Subcutaneous abdominal adipose tissue (tissue), 5 donors: ENCODE measurements around the gene FXYD3.
"Not testable (repeated sequence)": the region's sequence is repeated elsewhere in the genome, so short reads cannot be mapped to it uniquely, and the experiment has no call there.

Experiments used
- H3K27ac ChIP-seq: one replicate; pipeline ENCODE4 v1.7.0; 2013; ENCODE audit warnings: low read depth, mild to moderate bottlenecking, inconsistent platforms, low read length, moderate library complexity
- H3K27me3 ChIP-seq, 5 donors: one replicate each; pipeline ENCODE4 v1.7.0; 2013; ENCODE audit warnings: low read length in 5 of 5, inconsistent platforms in 1 of 5; ENCODE audit not compliant: control insufficient read depth in 5 of 5, insufficient read depth in 4 of 5
- H3K36me3 ChIP-seq, 5 donors: one replicate each; pipeline ENCODE4 v1.7.0; 2013; ENCODE audit warnings: low read length in 5 of 5; ENCODE audit not compliant: control insufficient read depth in 5 of 5, insufficient read depth in 5 of 5
- H3K4me1 ChIP-seq, 5 donors: one replicate each; pipeline ENCODE4 v1.7.0; 2013; ENCODE audit warnings: low read length in 5 of 5, mild to moderate bottlenecking in 3 of 5, moderate library complexity in 1 of 5; ENCODE audit not compliant: control insufficient read depth in 5 of 5, insufficient read depth in 5 of 5
- H3K4me3 ChIP-seq, 5 donors: one replicate each; pipeline ENCODE4 v1.7.0; 2013; ENCODE audit warnings: low read length in 5 of 5, low read depth in 1 of 5
- H3K9ac ChIP-seq, 5 donors: one replicate each; pipeline ENCODE4 v1.7.0; 2013; ENCODE audit warnings: low read length in 5 of 5, mild to moderate bottlenecking in 4 of 5, moderate library complexity in 3 of 5
- H3K9me3 ChIP-seq, 5 donors: one replicate each; pipeline ENCODE4 v1.7.0; 2013; ENCODE audit warnings: low read length in 5 of 5; ENCODE audit not compliant: control insufficient read depth in 5 of 5
- donor health status: healthy.
- donor health status: healthy.
- donor health status: healthy.
- donor health status: healthy.
- donor health status: healthy.

FXYD3 gene

GRCh38 chr19:35146746-35147459, 31.3 kb downstream of the FXYD3 start:
- H3K27me3 ChIP-seq: peaks cover 0 to 3% (median 3%) of the 10 kb centered on the region in 5 donors
- no peak overlapping the region for H3K27ac ChIP-seq
- no peak overlapping the region for H3K4me3 ChIP-seq
- no peaks in the 10 kb centered on the region for H3K36me3 ChIP-seq
- H3K9me3 ChIP-seq: no peaks in the 10 kb centered on the region
- peaks cover 0 to 12% (median 7%) of the 10 kb centered on the region in 5 donors for H3K4me1 ChIP-seq
- no peak overlapping the region for H3K9ac ChIP-seq

- Histone ChIP-seq H3K36me3 (no peaks in the 10 kb centered on the region), H3K27ac (no peak overlapping the region), H3K4me1 (peaks cover 0 to 23% (median 10%) of the 10 kb centered on the region in 5 donors), H3K9me3 (no peaks in the 10 kb centered on the region), H3K27me3 (peaks cover 0 to 12% (median 8%) of the 10 kb centered on the region in 5 donors), H3K9ac (no peak overlapping the region), H3K4me3 (no peak overlapping the region)
Observed at GRCh38 chr19:35149463-35149862, 33.8 kb downstream of the FXYD3 start.

- H3K27me3 ChIP-seq: peaks cover 5 to 21% (median 9%) of the 10 kb centered on the region in 5 donors
- no peaks in the 10 kb centered on the region for H3K9me3 ChIP-seq
- no peak overlapping the region for H3K27ac ChIP-seq
- no peaks in the 10 kb centered on the region for H3K36me3 ChIP-seq
- no peak overlapping the region for H3K9ac ChIP-seq
- no peak overlapping the region for H3K4me3 ChIP-seq
- peaks cover 0 to 33% (median 20%) of the 10 kb centered on the region in 5 donors for H3K4me1 ChIP-seq
Observed at GRCh38 chr19:35150445-35150844, 34.8 kb downstream of the FXYD3 start.

- H3K27ac ChIP-seq: no peak overlapping the region
- no peak overlapping the region for H3K9ac ChIP-seq
- H3K4me3 ChIP-seq: no peak overlapping the region
- H3K4me1 ChIP-seq: peaks cover 0 to 41% (median 30%) of the 10 kb centered on the region in 5 donors
- no peaks in the 10 kb centered on the region for H3K36me3 ChIP-seq
- H3K9me3 ChIP-seq: no peaks in the 10 kb centered on the region
- H3K27me3 ChIP-seq: peaks cover 5 to 29% (median 12%) of the 10 kb centered on the region in 5 donors
Observed at GRCh38 chr19:35151273-35152065, 35.8 kb downstream of the FXYD3 start.

GRCh38 chr19:35153129-35153522, 37.5 kb downstream of the FXYD3 start:
- H3K27ac ChIP-seq, H3K9me3 ChIP-seq, H3K9ac ChIP-seq, H3K4me3 ChIP-seq: not testable (repeated sequence)
- H3K36me3 ChIP-seq: peaks cover 0 to 15% (median 12%) of the 10 kb centered on the region in 5 donors
- H3K4me1 ChIP-seq: peaks cover 0 to 38% (median 30%) of the 10 kb centered on the region in 5 donors
- H3K27me3 ChIP-seq: peaks cover 5 to 33% (median 16%) of the 10 kb centered on the region in 5 donors

- Histone ChIP-seq H3K4me1 (peaks cover 0 to 38% (median 30%) of the 10 kb centered on the region in 5 donors), H3K9ac (peak overlapping the region in 3 of 5 donors; percentile 47 to 73 (median 51)), H3K4me3 (peak overlapping the region; percentile 61 to 90 (median 71)), H3K9me3 (no peaks in the 10 kb centered on the region), H3K27ac (peak overlapping the region; percentile 74), H3K36me3 (peaks cover 0 to 22% (median 13%) of the 10 kb centered on the region in 5 donors), H3K27me3 (peaks cover 5 to 33% (median 16%) of the 10 kb centered on the region in 5 donors)
Observed at GRCh38 chr19:35153701-35154524, 38.3 kb downstream of the FXYD3 start.

GRCh38 chr19:35154525-35155406, 39.1 kb downstream of the FXYD3 start, which contains the start of gene FXYD5:
Gene FXYD5 (plus strand): TSS chr19:35154735. CDS start chr19:35155551, 816 bp downstream.
- Histone ChIP-seq H3K9me3 (no peaks in the 10 kb centered on the region), H3K4me3 (peak within 1 kb of the TSS; percentile 71 to 90 (median 87)), H3K36me3 (peaks cover 3 to 31% (median 20%) of the 10 kb centered on the region in 5 donors), H3K27ac (peak within 1 kb of the TSS; percentile 74), H3K27me3 (peaks cover 5 to 33% (median 16%) of the 10 kb centered on the region in 5 donors), H3K9ac (peak within 1 kb of the TSS in 4 of 5 donors; percentile 57 to 85 (median 74)), H3K4me1 (peaks cover 0 to 38% (median 30%) of the 10 kb centered on the region in 5 donors)

GRCh38 chr19:35155441-35155840, 39.8 kb downstream of the FXYD3 start:
- Histone ChIP-seq H3K9me3 (no peaks in the 10 kb centered on the region), H3K27ac (peak overlapping the region; percentile 74), H3K4me1 (peaks cover 0 to 38% (median 30%) of the 10 kb centered on the region in 5 donors), H3K36me3 (peaks cover 3 to 36% (median 22%) of the 10 kb centered on the region in 5 donors), H3K27me3 (peaks cover 5 to 33% (median 16%) of the 10 kb centered on the region in 5 donors), H3K4me3 (peak overlapping the region; percentile 71 to 90 (median 87)), H3K9ac (peak overlapping the region in 4 of 5 donors; percentile 57 to 85 (median 74))
